ENCODE measurements around the gene KRT84.

Gene KRT84

GRCh38 chr12:52385226-52385702 lies at the start of gene KRT84:
Gene KRT84 (minus strand): TSS chr12:52385652. CDS start chr12:52385585, 67 bp downstream.
- DNase-seq, result no peak
- in situ Hi-C loops (cut with MboI; ENCODE audit: low pct_unique_long_range_greater_than_20kb, low sequenced_read_pairs), result loop anchor here (25.0 kb wide), 1 partner anchor 602 kb away; no protein-coding TSS in a partner anchor

- in situ Hi-C loops (cut with MboI; ENCODE audit: low pct_unique_long_range_greater_than_20kb, low sequenced_read_pairs), result no loop called here
- no peak for DNase-seq
Observed at GRCh38 chr12:52434760-52435530, 49.5 kb upstream of the KRT84 start.

- in situ Hi-C loops (cut with MboI; ENCODE audit: low pct_unique_long_range_greater_than_20kb, low sequenced_read_pairs), result no loop called here
- DNase-seq, result no peak
Observed at GRCh38 chr12:52434081-52434733, 48.8 kb upstream of the KRT84 start, which contains the start of gene KRT75. Gene KRT75 (minus strand): TSS chr12:52434371. CDS start chr12:52434304, 67 bp downstream.

GRCh38 chr12:52433501-52434080 lies 48.1 kb upstream of the KRT84 start:
- DNase-seq, result no peak
- in situ Hi-C loops (cut with MboI; ENCODE audit: low pct_unique_long_range_greater_than_20kb, low sequenced_read_pairs), result no loop called here

GRCh38 chr12:52432559-52433207 lies 47.2 kb upstream of the KRT84 start:
- in situ Hi-C loops (cut with MboI; ENCODE audit: low pct_unique_long_range_greater_than_20kb, low sequenced_read_pairs), result no loop called here
- no peak for DNase-seq

- in situ Hi-C loops (cut with MboI; ENCODE audit: low pct_unique_long_range_greater_than_20kb, low sequenced_read_pairs), result no loop called here
- DNase-seq, result no peak
Observed at GRCh38 chr12:52428121-52428520, 42.7 kb upstream of the KRT84 start.

GRCh38 chr12:52427083-52427482 lies 41.6 kb upstream of the KRT84 start:
- in situ Hi-C loops (cut with MboI; ENCODE audit: low pct_unique_long_range_greater_than_20kb, low sequenced_read_pairs), result no loop called here
- DNase-seq, result no peak

- in situ Hi-C loops (cut with MboI; ENCODE audit: low pct_unique_long_range_greater_than_20kb, low sequenced_read_pairs), result no loop called here
- no peak for DNase-seq
Observed at GRCh38 chr12:52426034-52426433, 40.6 kb upstream of the KRT84 start.

- in situ Hi-C loops (cut with MboI; ENCODE audit: low pct_unique_long_range_greater_than_20kb, low sequenced_read_pairs), result no loop called here
- DNase-seq, result no peak
Observed at GRCh38 chr12:52425466-52425865, 40.0 kb upstream of the KRT84 start.

- no peak for DNase-seq
- in situ Hi-C loops (cut with MboI; ENCODE audit: low pct_unique_long_range_greater_than_20kb, low sequenced_read_pairs), result no loop called here
Observed at GRCh38 chr12:52423661-52424500, 38.4 kb upstream of the KRT84 start.

- in situ Hi-C loops (cut with MboI; ENCODE audit: low pct_unique_long_range_greater_than_20kb, low sequenced_read_pairs), result no loop called here
- no peak for DNase-seq
Observed at GRCh38 chr12:52423035-52423434, 37.6 kb upstream of the KRT84 start.

- in situ Hi-C loops (cut with MboI; ENCODE audit: low pct_unique_long_range_greater_than_20kb, low sequenced_read_pairs), result no loop called here
- no peak for DNase-seq
Observed at GRCh38 chr12:52419656-52420055, 34.2 kb upstream of the KRT84 start.

- in situ Hi-C loops (cut with MboI; ENCODE audit: low pct_unique_long_range_greater_than_20kb, low sequenced_read_pairs), result no loop called here
- no peak for DNase-seq
Observed at GRCh38 chr12:52418576-52419110, 33.2 kb upstream of the KRT84 start.

GRCh38 chr12:52417740-52418139 lies 32.3 kb upstream of the KRT84 start:
- DNase-seq, result no peak
- in situ Hi-C loops (cut with MboI; ENCODE audit: low pct_unique_long_range_greater_than_20kb, low sequenced_read_pairs), result no loop called here

- in situ Hi-C loops (cut with MboI; ENCODE audit: low pct_unique_long_range_greater_than_20kb, low sequenced_read_pairs), result no loop called here
Observed at GRCh38 chr12:52416795-52417194, 31.3 kb upstream of the KRT84 start.

GRCh38 chr12:52415870-52416750 lies 30.7 kb upstream of the KRT84 start:
- in situ Hi-C loops (cut with MboI; ENCODE audit: low pct_unique_long_range_greater_than_20kb, low sequenced_read_pairs), result no loop called here
- DNase-seq, result no peak

More at GRCh38 chr12:52416795-52417194, 31.3 kb upstream of the KRT84 start:
- DNase-seq, result no peak

- in situ Hi-C loops (cut with MboI; ENCODE audit: low pct_unique_long_range_greater_than_20kb, low sequenced_read_pairs), result no loop called here
- DNase-seq, result no peak
Observed at GRCh38 chr12:52414936-52415335, 29.5 kb upstream of the KRT84 start.
